GM18867 (cell line): Measurements from ENCODE around the gene KDM3B.

Experiments used
- ATAC-seq: cut with Tn5 transposase; IDR thresholded peaks from one replicate; pipeline ENCODE4 v1.9.1; 2021; ENCODE audit warnings: mild to moderate bottlenecking, moderate library complexity; ENCODE audit not compliant: unreplicated experiment

The KDM3B gene

GRCh38 chr5:138449501-138450239, 97.2 kb downstream of the KDM3B start:
- ATAC-seq = peak; percentile 78

GRCh38 chr5:138450971-138451370, 98.5 kb downstream of the KDM3B start:
- ATAC-seq = no peak

DNA sequence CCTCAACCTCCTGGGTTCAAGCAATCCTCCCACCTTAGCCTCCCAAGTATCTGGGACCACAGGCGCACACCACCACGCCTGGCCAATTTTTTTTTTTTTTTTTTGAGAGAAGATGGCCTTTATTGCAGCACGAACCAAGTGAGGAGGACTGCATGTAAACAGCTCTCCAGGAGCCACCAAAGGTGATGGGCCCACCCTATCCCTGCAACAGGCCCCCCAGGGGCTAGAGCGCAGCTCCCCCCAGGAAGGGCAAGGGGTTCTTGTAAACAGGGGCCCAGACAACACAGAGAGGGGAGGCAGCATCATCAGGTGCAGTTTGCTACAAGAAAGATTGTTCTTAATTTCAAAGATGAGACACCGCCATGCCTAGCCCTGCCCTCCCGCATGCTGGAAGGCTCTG, 100.2 kb downstream of the KDM3B start:
- ATAC-seq = no peak

DNA sequence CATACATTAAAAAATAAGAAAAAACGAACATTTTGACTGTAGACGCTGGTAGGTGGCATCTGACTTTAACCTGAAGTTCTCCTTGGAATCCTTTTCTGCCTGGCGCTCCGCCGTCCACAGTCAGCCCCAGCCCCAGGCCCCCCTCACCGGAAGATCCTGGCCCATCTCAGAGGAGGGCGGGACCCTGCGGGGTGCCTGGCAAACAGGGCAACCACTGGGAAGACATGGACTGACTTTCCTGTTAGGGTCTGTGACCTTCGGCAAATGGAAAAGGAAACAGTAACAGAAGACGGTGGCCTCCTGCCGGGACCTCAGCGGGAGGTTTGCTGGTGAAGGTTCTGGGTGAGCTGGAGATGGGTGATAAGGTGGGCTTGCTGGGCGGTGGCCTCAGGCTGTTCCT, 101.1 kb downstream of the KDM3B start:
- no peak for ATAC-seq

- no peak for ATAC-seq
These were observed 101.6 kb downstream of the KDM3B start for GRCh38 chr5:138454121-138454520.

DNA sequence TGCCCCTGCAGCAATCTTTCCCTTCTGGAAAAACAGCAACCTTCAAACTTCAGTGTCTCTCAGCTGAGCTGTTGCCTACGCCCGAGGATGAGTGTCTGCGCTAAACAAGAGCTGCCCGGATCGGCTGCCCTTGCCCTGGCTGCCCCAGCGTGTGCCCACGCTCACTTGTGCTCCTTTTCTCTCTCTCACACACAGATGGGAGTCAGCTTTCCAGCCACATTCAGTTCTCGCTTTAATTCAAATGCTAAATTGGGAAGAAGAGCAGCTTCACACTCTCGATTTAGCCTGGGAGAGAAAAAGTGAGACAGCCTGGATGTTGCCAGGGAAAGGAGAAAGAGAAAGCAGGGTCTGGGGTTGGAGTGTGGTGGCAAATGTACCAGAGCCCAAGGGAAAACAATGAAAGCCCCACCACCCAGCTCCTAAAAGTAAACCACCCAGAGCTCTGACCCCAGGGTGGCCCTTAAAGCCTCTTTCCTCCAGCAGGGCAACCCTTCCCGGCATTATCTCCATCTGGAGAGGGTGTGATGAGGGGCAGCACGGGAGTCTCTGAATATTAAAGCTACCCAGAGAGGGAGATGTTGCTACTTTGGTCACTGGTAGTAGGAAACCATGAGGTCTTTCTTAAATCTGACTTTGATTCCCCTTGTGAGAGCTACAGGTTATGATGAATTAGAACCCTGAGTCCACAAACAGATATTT, 102.9 kb downstream of the KDM3B start:
- ATAC-seq = no peak

DNA sequence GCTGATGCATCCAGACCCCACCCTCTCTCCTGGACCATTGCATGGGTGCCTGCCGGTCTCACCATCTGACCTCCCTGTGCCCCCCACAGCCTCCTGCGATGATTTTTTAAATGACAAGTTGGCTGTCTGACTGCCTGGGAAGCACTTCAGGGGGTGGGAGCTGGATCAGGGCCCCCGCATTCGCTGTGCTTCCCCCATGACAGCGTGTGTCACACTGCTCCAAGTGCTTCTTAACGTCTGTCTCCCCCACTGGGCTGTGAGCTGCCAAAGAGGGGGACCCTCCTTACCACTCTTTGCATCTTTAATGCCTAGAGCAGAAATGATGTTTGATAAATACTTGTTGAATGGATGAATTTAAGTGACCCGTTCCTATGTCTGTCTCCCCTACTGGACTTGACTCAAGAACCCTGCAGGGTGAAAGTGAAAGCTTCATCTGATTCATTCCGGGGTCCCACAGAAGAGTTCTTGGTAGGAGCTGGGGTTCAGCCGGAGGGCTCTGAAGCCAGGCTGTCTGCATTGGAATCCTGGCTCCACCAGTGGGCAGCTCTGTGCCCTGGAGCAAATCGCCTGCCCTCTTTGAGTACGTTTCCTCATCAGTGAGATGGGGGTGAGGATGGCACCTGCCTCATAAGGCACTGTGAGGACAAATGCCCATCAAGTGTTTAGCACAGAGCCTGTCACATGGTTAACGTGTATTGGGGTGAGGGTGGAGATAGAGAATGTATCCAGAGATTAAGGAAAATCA, 105.2 kb downstream of the KDM3B start:
- ATAC-seq = no peak

DNA sequence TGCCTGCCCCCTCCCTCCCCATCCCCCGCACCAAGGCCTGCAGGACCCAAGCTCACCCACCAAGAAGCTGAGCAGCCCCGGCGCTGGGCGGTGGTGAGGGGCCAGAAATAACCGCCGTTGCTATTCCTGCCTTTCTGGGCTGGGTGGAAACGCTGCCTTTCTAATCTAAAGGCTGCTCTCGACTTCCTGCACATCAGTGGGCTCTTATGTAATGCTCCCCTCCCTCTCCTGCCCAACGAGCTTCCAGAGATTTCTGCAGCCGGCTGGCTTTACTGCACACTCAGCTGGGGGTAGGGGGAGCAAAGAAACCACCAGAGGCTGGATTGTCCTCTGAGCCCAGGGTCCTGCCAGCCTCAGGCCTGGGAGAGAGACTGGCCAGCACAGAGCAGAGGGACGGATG, 105.9 kb downstream of the KDM3B start:
- no peak for ATAC-seq

GRCh38 chr5:138458856-138459255, 106.4 kb downstream of the KDM3B start:
- no peak for ATAC-seq

DNA sequence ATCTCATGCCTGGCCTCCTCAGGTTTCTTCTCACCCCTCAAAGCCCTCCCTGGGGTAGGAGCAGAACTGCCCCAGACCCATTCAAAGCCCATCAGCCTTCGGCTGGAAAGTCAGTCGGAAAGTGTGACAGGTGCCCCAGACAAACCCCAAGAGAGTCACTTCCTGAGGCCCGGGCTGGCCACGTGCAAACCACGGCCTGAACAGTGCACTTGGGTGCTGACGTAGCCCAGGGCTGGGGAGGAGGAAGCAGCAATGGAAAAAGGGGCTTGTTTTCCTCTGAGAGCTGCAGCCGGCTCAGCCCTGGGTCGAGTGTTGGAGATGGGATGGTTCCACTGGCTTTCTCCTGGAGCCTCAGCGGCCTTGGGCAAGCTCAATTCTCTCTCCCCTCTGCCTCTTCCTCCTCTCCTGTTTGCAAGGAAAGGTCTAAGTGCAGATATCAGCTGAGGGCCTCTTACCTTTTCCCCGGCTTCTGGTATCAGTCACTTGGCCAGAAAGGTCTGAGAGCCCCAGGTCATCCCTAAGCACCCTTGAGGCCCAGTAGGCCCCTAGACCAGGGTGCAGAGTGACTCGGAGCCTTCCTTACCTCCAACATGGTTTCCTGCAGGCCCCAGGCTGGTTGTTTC, 106.9 kb downstream of the KDM3B start:
- peak; percentile 33 for ATAC-seq

DNA sequence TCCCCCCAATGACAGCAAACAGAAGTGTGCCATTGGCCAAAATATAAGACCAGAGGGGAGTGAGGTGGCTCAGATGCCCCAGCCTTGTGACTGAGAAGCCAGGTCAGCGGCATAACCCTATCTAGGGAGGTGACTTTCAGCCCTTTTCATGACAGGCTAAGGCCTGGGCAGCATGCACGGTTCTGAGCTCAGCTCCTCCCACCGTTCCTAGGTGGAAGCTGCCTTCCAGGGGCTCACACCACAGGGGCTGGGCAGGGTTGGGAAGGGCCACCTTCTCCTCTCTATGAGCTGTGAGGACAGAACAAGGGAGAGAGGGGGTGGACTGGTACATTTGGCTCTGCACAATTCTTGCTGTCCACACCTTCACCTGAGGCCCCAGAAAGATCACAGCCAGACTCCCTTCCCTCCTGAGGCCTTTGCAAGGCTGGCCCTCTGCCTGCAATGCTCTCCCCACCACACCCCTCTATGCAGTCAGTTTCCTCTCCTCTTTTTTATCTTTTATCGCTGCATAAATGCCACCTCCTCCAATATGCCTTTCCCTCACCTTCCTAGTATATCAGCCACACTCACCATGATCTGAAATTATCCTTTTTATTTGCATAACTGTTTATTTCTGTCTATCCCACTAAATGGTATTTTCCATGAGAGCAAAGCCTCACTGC, 107.7 kb downstream of the KDM3B start:
- ATAC-seq = no peak

GRCh38 chr5:138461343-138462125, 109.0 kb downstream of the KDM3B start:
- no peak for ATAC-seq

- ATAC-seq = no peak
These were observed 111.0 kb downstream of the KDM3B start for GRCh38 chr5:138463419-138464007.

GRCh38 chr5:138464008-138464387, 111.5 kb downstream of the KDM3B start:
- ATAC-seq = peak; percentile 49

- ATAC-seq = peak; percentile 76
These were observed 112.1 kb downstream of the KDM3B start for GRCh38 chr5:138464388-138465260.

GRCh38 chr5:138465261-138466124, 113.0 kb downstream of the KDM3B start, which contains the start of gene EGR1:
TSS of gene EGR1 (plus strand) at chr5:138465479. CDS start at chr5:138465762, 283 bp downstream.
- peak; percentile 57 for ATAC-seq

GRCh38 chr5:138466125-138466899, 113.8 kb downstream of the KDM3B start:
- no peak for ATAC-seq
